Measurements from ENCODE around the gene GGTLC2. TPM values are rescaled to one million over a fixed set of nuclear protein-coding genes. Genes with fewer than 3 reads are reported as not detected.
"Not testable (repeated sequence)": the region's sequence is repeated elsewhere in the genome, so short reads cannot be mapped to it uniquely, and the experiment has no call there.

The GGTLC2 gene
- total RNA-seq, 6 experiments from 2014 or later, result not detected

GRCh38 chr22:22604326-22605073 lies 39.9 kb upstream of the GGTLC2 start:
- Mint-ChIP-seq H3K27ac (no peak overlapping the region), H3K36me3 (ENCODE audit: low read depth) (no peaks in the 10 kb centered on the region), H3K4me1 (ENCODE audit: low read depth) (no peaks in the 10 kb centered on the region), H3K27me3 (ENCODE audit: insufficient read depth) (peaks cover 2% of the 10 kb centered on the region), H3K9me3 (no peaks in the 10 kb centered on the region), H3K4me3 (no peak overlapping the region)
- TF ChIP-seq CTCF (IDR thresholded peaks at IDR 0.05), result no peak
- no peak for DNase-seq

DNA sequence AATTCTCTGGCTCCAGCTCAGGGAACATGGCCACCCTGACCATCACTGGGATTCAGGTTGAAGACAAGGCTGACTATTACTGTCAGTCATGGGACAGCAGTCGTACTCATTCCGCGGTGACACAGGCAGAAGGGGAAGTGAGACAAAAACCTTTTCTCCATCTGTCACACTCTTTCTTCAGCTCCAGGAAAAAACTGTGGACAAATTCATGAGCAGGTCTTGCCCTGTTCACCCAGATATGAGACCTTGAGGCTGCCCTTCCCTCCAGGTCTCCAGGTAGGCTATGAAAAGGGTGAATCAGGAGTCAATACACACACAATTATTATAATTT lies 39.4 kb upstream of the GGTLC2 start:
- H3K4me3 Mint-ChIP-seq, result no peak overlapping the region
- H3K27ac Mint-ChIP-seq, result no peak overlapping the region
- no peaks in the 10 kb centered on the region for H3K36me3 Mint-ChIP-seq (ENCODE audit: low read depth)
- no peaks in the 10 kb centered on the region for H3K4me1 Mint-ChIP-seq (ENCODE audit: low read depth)
- no peak for TF ChIP-seq CTCF (IDR thresholded peaks at IDR 0.05)
- no peaks in the 10 kb centered on the region for H3K9me3 Mint-ChIP-seq
- peaks cover 2% of the 10 kb centered on the region for H3K27me3 Mint-ChIP-seq (ENCODE audit: insufficient read depth)
- DNase-seq, result no peak

DNA sequence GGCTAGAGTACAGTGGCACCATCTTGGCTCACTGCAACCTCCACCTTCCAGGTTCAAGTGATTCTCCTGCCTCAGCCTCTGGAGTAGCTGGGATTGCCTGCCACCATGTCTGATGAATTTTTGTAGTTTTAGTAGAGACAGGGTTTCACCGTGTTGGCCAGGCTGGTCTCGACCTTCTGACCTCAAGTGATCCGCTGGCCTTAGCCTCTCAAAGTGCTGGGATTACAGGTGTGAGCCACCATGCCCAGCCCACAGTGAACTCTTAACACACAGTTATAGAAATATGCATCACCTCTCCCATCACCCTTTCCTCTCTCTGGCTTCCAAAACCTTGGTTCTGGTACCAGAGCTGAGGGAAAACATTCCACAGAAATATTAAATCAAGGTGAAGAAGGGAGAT lies 36.4 kb upstream of the GGTLC2 start:
- not testable (repeated sequence) for H3K4me3 Mint-ChIP-seq; H3K4me1 Mint-ChIP-seq (ENCODE audit: low read depth); H3K9me3 Mint-ChIP-seq; H3K27ac Mint-ChIP-seq; H3K36me3 Mint-ChIP-seq (ENCODE audit: low read depth); DNase-seq; H3K27me3 Mint-ChIP-seq (ENCODE audit: insufficient read depth)

DNA sequence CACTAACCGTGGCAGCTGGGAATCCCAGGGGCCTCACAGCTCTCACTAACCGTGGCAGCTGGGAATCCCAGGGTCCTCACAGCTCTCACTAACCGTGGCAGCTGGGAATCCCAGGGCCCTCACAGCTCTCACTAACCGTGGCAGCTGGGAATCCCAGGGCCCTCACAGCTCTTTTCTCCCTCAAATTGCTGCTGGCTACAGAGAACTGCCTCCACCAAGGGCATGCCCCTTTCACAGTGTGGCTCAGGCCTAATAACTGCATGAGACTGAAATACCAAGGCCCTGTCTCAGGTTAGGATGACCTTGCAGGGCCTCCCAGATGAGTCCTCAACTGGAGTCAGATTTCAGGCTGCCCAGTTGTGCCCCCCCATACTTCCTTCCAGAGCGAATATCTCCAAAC lies 35.1 kb upstream of the GGTLC2 start:
- H3K27me3 Mint-ChIP-seq (ENCODE audit: insufficient read depth), result no peaks in the 10 kb centered on the region; the same call in none of the 2 replicates
- no peak overlapping the region for H3K4me3 Mint-ChIP-seq
- H3K27ac Mint-ChIP-seq, result no peak overlapping the region
- no peaks in the 10 kb centered on the region for H3K36me3 Mint-ChIP-seq (ENCODE audit: low read depth)
- H3K4me1 Mint-ChIP-seq (ENCODE audit: low read depth), result no peaks in the 10 kb centered on the region
- no peak for DNase-seq
- no peak for TF ChIP-seq CTCF (IDR thresholded peaks at IDR 0.05)
- no peaks in the 10 kb centered on the region for H3K9me3 Mint-ChIP-seq

DNA sequence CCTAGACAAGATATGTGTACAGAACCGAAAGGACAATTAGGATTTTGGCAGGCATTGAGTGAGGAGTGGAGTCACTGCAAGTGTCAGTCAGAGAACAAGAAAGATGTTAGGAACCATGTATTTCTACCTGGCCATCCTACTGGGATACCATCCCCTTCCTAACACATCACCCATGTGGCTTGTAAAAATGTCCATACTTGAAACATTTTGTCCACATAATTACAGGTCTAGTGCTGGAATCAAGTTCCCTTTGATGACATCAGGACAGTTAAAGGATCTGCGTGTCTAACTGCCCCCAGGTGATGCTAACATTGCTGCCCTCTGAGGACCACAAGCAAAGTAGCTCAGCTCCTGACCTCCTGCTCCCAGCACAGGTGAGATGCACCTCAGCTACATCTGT lies 31.9 kb upstream of the GGTLC2 start:
- Mint-ChIP-seq H3K36me3 (ENCODE audit: low read depth) (no peaks in the 10 kb centered on the region), H3K27ac (no peak overlapping the region), H3K4me3 (no peak overlapping the region), H3K27me3 (ENCODE audit: insufficient read depth) (peaks cover 10% of the 10 kb centered on the region), H3K4me1 (ENCODE audit: low read depth) (no peaks in the 10 kb centered on the region), H3K9me3 (no peaks in the 10 kb centered on the region)
- TF ChIP-seq CTCF (IDR thresholded peaks at IDR 0.05), result no peak
- no peak for DNase-seq

GRCh38 chr22:22614065-22614464 lies 30.3 kb upstream of the GGTLC2 start:
- Mint-ChIP-seq H3K27ac (no peak overlapping the region), H3K27me3 (ENCODE audit: insufficient read depth) (peaks cover 12% of the 10 kb centered on the region), H3K9me3 (no peaks in the 10 kb centered on the region), H3K4me3 (no peak overlapping the region), H3K4me1 (ENCODE audit: low read depth) (no peaks in the 10 kb centered on the region), H3K36me3 (ENCODE audit: low read depth) (no peaks in the 10 kb centered on the region)
- no peak for TF ChIP-seq CTCF (IDR thresholded peaks at IDR 0.05)
- DNase-seq, result no peak
